ENCODE measurements around the gene E2F2. TPM values are rescaled to one million over a fixed set of nuclear protein-coding genes. Genes with fewer than 3 reads are reported as not detected.

The E2F2 gene
- total RNA-seq, 2 experiments from 2014 or later: 25.0 to 32.0 TPM

- intact Hi-C loops (cut with DNase I, micrococcal nuclease): loop anchor here in 1 of 2 experiments (5.0 kb wide), 2 partner anchors 35 to 400 kb away; partner anchors contain the start of gene PNRC2
- ATAC-seq: no peak
Observed at GRCh38 chr1:23556635-23557470, 25.8 kb upstream of the E2F2 start.

DNA sequence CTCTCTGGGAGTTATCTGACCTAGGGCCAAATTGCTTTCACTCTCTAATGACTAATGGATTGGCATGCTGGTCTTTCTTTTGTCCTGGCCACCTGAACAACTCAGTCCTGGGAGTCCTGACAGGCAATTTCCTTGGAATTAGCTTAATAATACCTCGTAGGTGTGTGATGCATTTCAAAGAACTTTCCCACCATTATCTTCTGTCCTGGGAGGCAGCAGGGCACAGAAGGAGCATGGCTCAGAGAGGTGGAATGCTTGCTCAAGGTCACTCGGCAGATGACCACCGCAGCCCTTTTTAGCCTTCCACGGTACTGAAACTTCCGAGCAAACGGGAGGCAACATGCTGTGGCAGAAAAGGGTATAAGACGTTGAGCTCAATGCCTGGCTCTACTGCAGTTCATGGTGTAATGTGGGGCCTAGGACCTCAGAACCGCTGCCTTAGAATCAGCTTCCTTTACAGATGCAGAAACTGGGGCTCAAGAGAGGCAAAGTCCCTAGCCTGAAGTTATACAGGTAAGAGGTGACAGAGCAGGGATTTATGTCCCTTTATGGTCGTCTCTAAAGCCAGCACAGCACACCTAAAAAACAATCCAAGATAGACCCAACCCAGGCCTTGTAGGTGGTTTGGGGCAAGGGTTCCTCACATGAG, 25.1 kb upstream of the E2F2 start:
- Mint-ChIP-seq H3K27ac (peak overlapping the region; percentile 83), H3K27me3 (peaks cover 3% of the 10 kb centered on the region), H3K4me3 (peak overlapping the region; percentile 94), H3K36me3 (ENCODE audit: low read depth) (peaks cover 23% of the 10 kb centered on the region), H3K9me3 (ENCODE audit: low read depth) (no peaks in the 10 kb centered on the region), H3K4me1 (peaks cover 57% of the 10 kb centered on the region)
- ATAC-seq: no peak
- POLR2A ChIA-PET: interaction anchor here (0.6 to 0.9 kb wide), 2 partner anchors 68 to 79 kb away, joined by 3 to 4 read pairs; no protein-coding TSS in a partner anchor
- no peak for DNase-seq
- CTCF ChIA-PET: interaction anchor here (0.6 to 21.5 kb wide), 18 partner anchors 8 to 807 kb away, joined by 3 to 678 read pairs (median 5); no protein-coding TSS in a partner anchor
- intact Hi-C loops (cut with DNase I, micrococcal nuclease): loop anchor here (1.0 to 5.0 kb wide), 6 partner anchors 21 to 401 kb away; partner anchors contain the start of gene PNRC2 (in 1 of the 2)

More at GRCh38 chr1:23556635-23557470, 25.8 kb upstream of the E2F2 start:
- peak overlapping the region; percentile 79 for H3K27ac Mint-ChIP-seq
- peaks cover 23% of the 10 kb centered on the region for H3K36me3 Mint-ChIP-seq (ENCODE audit: low read depth)
- ChIA-PET CTCF (interaction anchor here (1.0 to 21.5 kb wide), 10 partner anchors 9 to 78 kb away, joined by 3 to 678 read pairs (median 6); no protein-coding TSS in a partner anchor), POLR2A (interaction anchor here (0.6 to 0.9 kb wide), 3 partner anchors 57 to 78 kb away, joined by 3 to 4 read pairs (median 3); no protein-coding TSS in a partner anchor)
- peak; percentile 23 for DNase-seq
- H3K27me3 Mint-ChIP-seq: peaks cover 5% of the 10 kb centered on the region
- peaks cover 57% of the 10 kb centered on the region for H3K4me1 Mint-ChIP-seq
- H3K4me3 Mint-ChIP-seq: peak overlapping the region; percentile 94
- H3K9me3 Mint-ChIP-seq (ENCODE audit: low read depth): no peaks in the 10 kb centered on the region

- no peaks in the 10 kb centered on the region for H3K9me3 Mint-ChIP-seq (ENCODE audit: low read depth)
- H3K4me3 Mint-ChIP-seq: peak overlapping the region; percentile 81
- POLR2A ChIA-PET: interaction anchor here (0.6 to 1.5 kb wide), 6 partner anchors 12 to 136 kb away, joined by 3 to 8 read pairs (median 4); partner anchors contain the start of genes E2F2 and RPL11
- intact Hi-C loops (cut with DNase I, micrococcal nuclease): loop anchor here (1.0 to 5.0 kb wide), 6 partner anchors 22 to 402 kb away; partner anchors contain the start of gene PNRC2 (in 1 of the 2)
- H3K27ac Mint-ChIP-seq: peak overlapping the region; percentile 83
- no peaks in the 10 kb centered on the region for H3K27me3 Mint-ChIP-seq
- H3K4me1 Mint-ChIP-seq: peaks cover 57% of the 10 kb centered on the region
- DNase-seq (peak; percentile 15), ATAC-seq (peak; percentile 3)
- CTCF ChIA-PET: interaction anchor here (0.6 to 21.5 kb wide), 24 partner anchors 9 to 807 kb away, joined by 3 to 678 read pairs (median 5); no protein-coding TSS in a partner anchor
- peaks cover 23% of the 10 kb centered on the region for H3K36me3 Mint-ChIP-seq (ENCODE audit: low read depth)
Observed at GRCh38 chr1:23555270-23555985, 24.4 kb upstream of the E2F2 start.

DNA sequence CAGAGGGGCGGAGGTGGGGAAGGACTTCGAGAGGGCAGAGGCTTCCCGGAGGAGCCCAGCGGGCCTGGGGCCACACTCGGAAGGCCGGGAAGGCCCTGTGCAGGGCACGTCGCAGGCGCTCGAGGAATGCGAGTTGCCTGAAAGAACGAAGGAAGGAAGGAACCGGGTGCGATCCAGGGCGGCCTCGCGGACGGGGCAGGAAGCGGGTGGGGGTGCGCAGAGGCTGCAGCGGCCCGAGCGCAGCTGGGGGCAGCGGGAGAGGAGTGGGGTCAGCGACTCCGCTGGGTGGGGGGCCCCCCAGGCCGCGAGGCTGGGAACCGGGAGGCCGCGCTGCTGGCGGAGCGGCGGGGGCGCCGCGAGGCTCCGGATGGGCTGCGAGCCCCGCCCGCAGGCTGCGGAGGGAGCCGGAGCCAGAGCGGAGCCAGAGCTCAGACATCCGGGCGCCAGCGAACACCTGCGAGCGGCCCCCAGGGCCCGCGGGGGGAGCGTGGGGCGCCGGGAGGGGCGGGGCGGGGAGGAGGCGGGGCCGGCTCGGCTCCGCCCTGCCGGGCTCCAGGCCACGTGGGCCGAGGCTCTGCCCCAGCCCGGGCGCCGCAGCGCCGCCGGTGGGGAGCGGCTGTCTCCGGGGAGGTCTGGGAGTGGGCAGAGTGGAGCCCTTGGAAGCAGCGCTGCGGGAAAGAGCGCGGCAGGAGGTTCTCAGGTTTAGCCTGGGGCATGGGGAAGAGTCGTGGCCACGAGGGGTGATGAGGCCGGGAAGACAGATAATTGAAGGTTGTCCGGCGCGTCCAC, 23.6 kb upstream of the E2F2 start:
- peak overlapping the region; percentile 81 for H3K4me3 Mint-ChIP-seq
- CTCF ChIA-PET: interaction anchor here (0.6 to 21.5 kb wide), 17 partner anchors 10 to 140 kb away, joined by 3 to 678 read pairs (median 5); no protein-coding TSS in a partner anchor
- peaks cover 23% of the 10 kb centered on the region for H3K36me3 Mint-ChIP-seq (ENCODE audit: low read depth)
- H3K27me3 Mint-ChIP-seq: no peaks in the 10 kb centered on the region
- no peaks in the 10 kb centered on the region for H3K9me3 Mint-ChIP-seq (ENCODE audit: low read depth)
- peak; percentile 92 for DNase-seq
- peak overlapping the region; percentile 88 for H3K27ac Mint-ChIP-seq
- intact Hi-C loops (cut with DNase I, micrococcal nuclease): loop anchor here (1.0 to 5.0 kb wide), 8 partner anchors 23 to 403 kb away; partner anchors contain the start of genes E2F2 (in 1 of the 2) and PNRC2 (in 1 of the 2)
- POLR2A ChIA-PET: interaction anchor here (0.5 to 1.5 kb wide), 7 partner anchors 13 to 493 kb away, joined by 3 to 8 read pairs (median 3); partner anchors contain the start of genes E2F2 and RPL11
- peak; percentile 75 for ATAC-seq
- H3K4me1 Mint-ChIP-seq: peaks cover 51% of the 10 kb centered on the region

DNA sequence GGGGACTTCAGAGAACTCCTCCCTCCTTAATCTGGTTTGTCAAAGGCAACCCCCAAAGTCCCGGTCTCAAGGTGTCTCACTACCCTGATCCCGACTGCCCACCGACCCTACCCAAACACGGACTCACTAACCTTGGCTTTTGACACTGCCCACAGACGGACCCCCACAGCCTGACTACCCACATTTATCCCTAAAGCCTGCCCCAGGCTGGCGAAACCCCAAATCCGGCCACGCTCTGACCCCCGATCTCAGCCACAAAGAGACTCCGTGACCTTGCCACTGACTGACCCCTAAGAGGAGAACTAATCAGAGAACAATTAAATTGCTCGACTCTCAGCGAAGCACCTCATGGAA, 23.1 kb upstream of the E2F2 start:
- intact Hi-C loops (cut with DNase I, micrococcal nuclease): loop anchor here (1.0 to 2.0 kb wide), 4 partner anchors 23 to 81 kb away; partner anchors contain the start of gene E2F2 (in 1 of the 2)
- ChIA-PET POLR2A (interaction anchor here (0.5 to 1.5 kb wide), 5 partner anchors 23 to 493 kb away, joined by 3 to 8 read pairs (median 3); partner anchors contain the start of genes E2F2 and RPL11), CTCF (interaction anchor here (0.7 to 21.5 kb wide), 9 partner anchors 9 to 81 kb away, joined by 3 to 678 read pairs (median 6); no protein-coding TSS in a partner anchor)
- no peaks in the 10 kb centered on the region for H3K9me3 Mint-ChIP-seq (ENCODE audit: low read depth)
- H3K36me3 Mint-ChIP-seq (ENCODE audit: low read depth): peaks cover 23% of the 10 kb centered on the region
- no peak for ATAC-seq
- H3K27me3 Mint-ChIP-seq: no peaks in the 10 kb centered on the region
- H3K4me3 Mint-ChIP-seq: peak overlapping the region; percentile 74
- H3K27ac Mint-ChIP-seq: peak overlapping the region; percentile 88
- DNase-seq: no peak
- peaks cover 49% of the 10 kb centered on the region for H3K4me1 Mint-ChIP-seq

DNA sequence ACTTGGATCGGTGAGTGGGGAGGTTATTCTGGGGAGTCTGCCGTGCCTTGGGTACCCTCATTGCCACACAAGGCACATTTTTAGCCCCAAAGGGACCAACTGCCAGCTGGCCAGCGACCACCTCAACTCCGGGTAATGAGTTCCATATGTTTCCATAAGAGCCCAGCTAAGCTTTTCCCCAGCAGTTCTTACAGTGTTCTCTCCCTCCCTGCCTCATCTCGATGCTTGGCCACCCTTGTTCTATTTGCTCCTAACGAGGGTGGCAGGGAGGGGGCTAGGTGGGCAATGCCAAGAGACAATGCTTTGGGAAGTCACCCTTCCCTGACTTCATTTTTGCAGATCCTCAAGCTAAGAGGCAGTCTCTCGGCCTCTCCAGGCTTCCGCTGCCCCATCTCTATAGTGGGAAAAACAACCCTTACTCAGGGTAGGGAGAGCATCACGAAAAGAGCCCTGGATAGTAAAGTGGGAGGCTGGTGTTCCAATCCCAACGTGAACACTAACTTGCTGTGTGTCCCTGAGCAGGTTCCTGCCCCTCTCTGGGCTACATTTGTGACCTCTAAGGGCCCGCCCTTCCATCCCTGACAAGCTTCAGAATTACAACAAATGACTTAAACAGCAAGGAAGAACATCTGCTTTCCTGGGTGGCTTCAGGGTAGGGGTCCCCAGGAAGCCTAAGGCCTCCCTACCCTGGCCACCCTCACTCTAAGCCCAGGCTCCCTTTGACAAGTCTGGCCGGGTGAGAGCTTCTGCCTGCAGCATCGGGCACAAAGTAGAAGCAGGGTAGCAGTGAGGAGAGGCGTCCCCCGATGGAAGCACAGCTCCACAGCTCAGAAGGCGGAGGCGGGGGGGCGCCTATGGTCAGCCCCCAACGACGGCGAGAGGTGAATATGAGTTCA, 22.4 kb upstream of the E2F2 start:
- CTCF ChIA-PET: interaction anchor here (0.7 to 21.5 kb wide), 9 partner anchors 8 to 924 kb away, joined by 3 to 678 read pairs (median 4); no protein-coding TSS in a partner anchor

DNA sequence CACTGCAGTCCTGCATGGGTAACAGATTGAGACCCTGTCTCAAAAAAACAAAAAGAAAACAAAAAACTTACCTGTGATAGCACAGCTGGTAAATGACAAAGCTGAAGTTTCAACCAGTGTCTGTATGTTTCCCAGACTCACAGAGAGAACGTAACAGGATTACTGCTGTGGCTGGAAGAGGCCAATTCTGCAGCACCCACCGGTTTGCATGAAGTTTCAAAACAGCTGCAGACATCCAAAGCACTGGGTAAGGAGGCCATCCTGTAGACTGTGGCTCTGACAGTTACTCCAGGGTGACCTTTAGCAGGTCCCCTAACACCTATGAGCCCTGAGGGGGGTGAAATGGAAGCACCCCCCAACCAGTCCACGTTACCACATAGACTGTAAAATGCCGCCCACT, 20.8 kb upstream of the E2F2 start:
- no peak for ATAC-seq
- no peak overlapping the region for H3K4me3 Mint-ChIP-seq
- no peak overlapping the region for H3K27ac Mint-ChIP-seq
- POLR2A ChIA-PET: no interaction called here
- no peak for DNase-seq
- H3K27me3 Mint-ChIP-seq: no peaks in the 10 kb centered on the region
- H3K36me3 Mint-ChIP-seq (ENCODE audit: low read depth): peaks cover 6% of the 10 kb centered on the region
- no peaks in the 10 kb centered on the region for H3K9me3 Mint-ChIP-seq (ENCODE audit: low read depth)
- peaks cover 44% of the 10 kb centered on the region for H3K4me1 Mint-ChIP-seq
- CTCF ChIA-PET: interaction anchor here (0.6 to 21.5 kb wide), 3 partner anchors 69 to 431 kb away, joined by 3 to 678 read pairs (median 3); no protein-coding TSS in a partner anchor
- intact Hi-C loops (cut with DNase I, micrococcal nuclease): no loop called here

More for the DNA sequence above, 22.4 kb upstream of the E2F2 start:
- peaks cover 20% of the 10 kb centered on the region for H3K36me3 Mint-ChIP-seq (ENCODE audit: low read depth)
- H3K9me3 Mint-ChIP-seq (ENCODE audit: low read depth): no peaks in the 10 kb centered on the region
- H3K4me1 Mint-ChIP-seq: peaks cover 49% of the 10 kb centered on the region
- H3K27me3 Mint-ChIP-seq: no peaks in the 10 kb centered on the region
- intact Hi-C loops (cut with DNase I, micrococcal nuclease): loop anchor here (1.0 to 2.0 kb wide), 4 partner anchors 22 to 81 kb away; partner anchors contain the start of gene E2F2 (in 1 of the 2)
- DNase-seq (peak; percentile 19), ATAC-seq (no peak)
- H3K27ac Mint-ChIP-seq: peak overlapping the region; percentile 88
- POLR2A ChIA-PET: interaction anchor here (0.5 to 0.6 kb wide), 3 partner anchors 71 to 492 kb away, joined by 3 to 4 read pairs (median 4); no protein-coding TSS in a partner anchor
- H3K4me3 Mint-ChIP-seq: peak overlapping the region; percentile 74

GRCh38 chr1:23548704-23549143, 17.7 kb upstream of the E2F2 start:
- DNase-seq (peak; percentile 34), ATAC-seq (no peak)
- intact Hi-C loops (cut with DNase I, micrococcal nuclease): no loop called here
- POLR2A ChIA-PET: no interaction called here
- Mint-ChIP-seq H3K9me3 (ENCODE audit: low read depth) (no peaks in the 10 kb centered on the region), H3K27me3 (no peaks in the 10 kb centered on the region), H3K27ac (no peak overlapping the region), H3K4me1 (peaks cover 23% of the 10 kb centered on the region), H3K36me3 (ENCODE audit: low read depth) (no peaks in the 10 kb centered on the region), H3K4me3 (no peak overlapping the region)
- CTCF ChIA-PET: interaction anchor here (0.5 to 21.5 kb wide), 8 partner anchors 9 to 113 kb away, joined by 3 to 678 read pairs (median 4); no protein-coding TSS in a partner anchor
